Measurements from ENCODE around the gene MRPL39.

The MRPL39 gene

GRCh38 chr21:25640943-25641292 lies 33.6 kb upstream of the MRPL39 start:
- H3K4me2 ChIP-seq (ENCODE audit: low read depth, low read length), result no peak overlapping the region
- H3K79me2 ChIP-seq (ENCODE audit: low read length), result no peaks in the 10 kb centered on the region
- no peak overlapping the region for H3K9ac ChIP-seq (ENCODE audit: low read length)
- TF ChIP-seq EZH2 (optimal IDR thresholded peaks at IDR 0.05; ENCODE audit: low read depth, low read length) (no peak), CTCF (IDR thresholded peaks at IDR 0.05; ENCODE audit: low read length) (no peak), EZH2phosphoT487 (IDR thresholded peaks at IDR 0.05; ENCODE audit: low read length) (no peak)
- H2AFZ ChIP-seq (ENCODE audit: low read length), result no peak overlapping the region
- no peaks in the 10 kb centered on the region for H3K9me2 ChIP-seq (replicated peaks; ENCODE audit: insufficient read depth, low read length)
- H3F3A ChIP-seq (ENCODE audit: insufficient read depth, low read length), result no peaks in the 10 kb centered on the region; the same call in 1 of the 2 replicates
- H3K9me3 ChIP-seq (replicated peaks; ENCODE audit: insufficient read depth, low read length), result no peaks in the 10 kb centered on the region
- no peaks in the 10 kb centered on the region for H3K36me3 ChIP-seq (replicated peaks; ENCODE audit: insufficient read depth, low read length)
- no peaks in the 10 kb centered on the region for H4K20me1 ChIP-seq (ENCODE audit: insufficient read depth, low read length)
- no peaks in the 10 kb centered on the region; the same call in 1 of the 2 replicates for H3K27me3 ChIP-seq (replicated peaks; ENCODE audit: insufficient read depth, low read length)
- H3K4me3 ChIP-seq (ENCODE audit: low read length), result no peak overlapping the region
- no peak for DNase-seq
- no peak overlapping the region for H3K27ac ChIP-seq (ENCODE audit: low read length)
- no peaks in the 10 kb centered on the region for H3K4me1 ChIP-seq (ENCODE audit: low read length)

- H4K20me1 ChIP-seq (ENCODE audit: insufficient read depth, low read length), result no peaks in the 10 kb centered on the region
- DNase-seq, result no peak
- H3K27me3 ChIP-seq (replicated peaks; ENCODE audit: insufficient read depth, low read length), result no peaks in the 10 kb centered on the region; the same call in 1 of the 2 replicates
- peak overlapping the region; percentile 91 for H3K4me2 ChIP-seq (ENCODE audit: low read depth, low read length)
- no peaks in the 10 kb centered on the region for H3K36me3 ChIP-seq (replicated peaks; ENCODE audit: insufficient read depth, low read length)
- no peak overlapping the region for H3K27ac ChIP-seq (ENCODE audit: low read length)
- no peaks in the 10 kb centered on the region for H3K9me2 ChIP-seq (replicated peaks; ENCODE audit: insufficient read depth, low read length)
- no peaks in the 10 kb centered on the region for H3K79me2 ChIP-seq (ENCODE audit: low read length)
- H3K4me3 ChIP-seq (ENCODE audit: low read length), result peak overlapping the region; percentile 67; the same call in 1 of the 2 replicates
- no peaks in the 10 kb centered on the region for H3K9me3 ChIP-seq (replicated peaks; ENCODE audit: insufficient read depth, low read length)
- no peaks in the 10 kb centered on the region; the same call in 1 of the 2 replicates for H3F3A ChIP-seq (ENCODE audit: insufficient read depth, low read length)
- H2AFZ ChIP-seq (ENCODE audit: low read length), result peak overlapping the region; percentile 79
- no peak overlapping the region for H3K9ac ChIP-seq (ENCODE audit: low read length)
- no peaks in the 10 kb centered on the region for H3K4me1 ChIP-seq (ENCODE audit: low read length)
- TF ChIP-seq CTCF (IDR thresholded peaks at IDR 0.05; ENCODE audit: low read length) (no peak), EZH2 (optimal IDR thresholded peaks at IDR 0.05; ENCODE audit: low read depth, low read length) (no peak), EZH2phosphoT487 (IDR thresholded peaks at IDR 0.05; ENCODE audit: low read length) (no peak)
Measured at GRCh38 chr21:25640202-25640942, 33.1 kb upstream of the MRPL39 start.

- Histone ChIP-seq H3K9me3 (replicated peaks; ENCODE audit: insufficient read depth, low read length) (no peaks in the 10 kb centered on the region), H3K4me2 (ENCODE audit: low read depth, low read length) (peak overlapping the region; percentile 91), H3K9ac (ENCODE audit: low read length) (peak overlapping the region; percentile 29; the same call in 1 of the 2 replicates), H3K4me3 (ENCODE audit: low read length) (peak overlapping the region; percentile 67), H3K4me1 (ENCODE audit: low read length) (no peaks in the 10 kb centered on the region), H3K36me3 (replicated peaks; ENCODE audit: insufficient read depth, low read length) (no peaks in the 10 kb centered on the region), H2AFZ (ENCODE audit: low read length) (peak overlapping the region; percentile 79), H3F3A (ENCODE audit: insufficient read depth, low read length) (no peaks in the 10 kb centered on the region; the same call in 1 of the 2 replicates), H3K79me2 (ENCODE audit: low read length) (no peaks in the 10 kb centered on the region), H4K20me1 (ENCODE audit: insufficient read depth, low read length) (no peaks in the 10 kb centered on the region), H3K27ac (ENCODE audit: low read length) (no peak overlapping the region), H3K9me2 (replicated peaks; ENCODE audit: insufficient read depth, low read length) (no peaks in the 10 kb centered on the region), H3K27me3 (replicated peaks; ENCODE audit: insufficient read depth, low read length) (no peaks in the 10 kb centered on the region; the same call in 1 of the 2 replicates)
- peak; percentile 35 for TF ChIP-seq CTCF (IDR thresholded peaks at IDR 0.05; ENCODE audit: low read length)
- TF ChIP-seq EZH2phosphoT487 (IDR thresholded peaks at IDR 0.05; ENCODE audit: low read length), result no peak
- DNase-seq, result no peak
Measured at GRCh38 chr21:25639551-25640201, 32.4 kb upstream of the MRPL39 start.
